Stimulated activated CD8-positive, alpha-beta memory T cell treated with anti-CD3 and anti-CD28 coated beads, Interleukin-2, amount 100 ng/mL, for 1 hour (primary cell): ENCODE measurements around the gene C9orf43.
"Not testable (repeated sequence)": the region's sequence is repeated elsewhere in the genome, so short reads cannot be mapped to it uniquely, and the experiment has no call there.

ENCODE experiments used
- DNase-seq, 2 donors: peaks; one replicate each; pipeline ENCODE4 v3.0.0-alpha.2; 2020; ENCODE audit warnings: low read depth in 2 of 2

The C9orf43 gene, protein sequence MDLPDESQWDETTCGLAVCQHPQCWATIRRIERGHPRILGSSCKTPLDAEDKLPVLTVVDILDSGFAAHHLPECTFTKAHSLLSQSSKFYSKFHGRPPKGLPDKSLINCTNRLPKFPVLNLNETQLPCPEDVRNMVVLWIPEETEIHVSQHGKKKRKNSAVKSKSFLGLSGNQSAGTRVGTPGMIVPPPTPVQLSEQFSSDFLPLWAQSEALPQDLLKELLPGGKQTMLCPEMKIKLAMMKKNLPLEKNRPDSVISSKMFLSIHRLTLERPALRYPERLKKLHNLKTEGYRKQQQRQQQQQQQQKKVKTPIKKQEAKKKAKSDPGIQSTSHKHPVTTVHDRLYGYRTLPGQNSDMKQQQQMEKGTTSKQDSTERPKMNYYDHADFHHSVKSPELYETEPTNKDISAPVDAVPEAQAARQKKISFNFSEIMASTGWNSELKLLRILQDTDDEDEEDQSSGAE

DNA sequence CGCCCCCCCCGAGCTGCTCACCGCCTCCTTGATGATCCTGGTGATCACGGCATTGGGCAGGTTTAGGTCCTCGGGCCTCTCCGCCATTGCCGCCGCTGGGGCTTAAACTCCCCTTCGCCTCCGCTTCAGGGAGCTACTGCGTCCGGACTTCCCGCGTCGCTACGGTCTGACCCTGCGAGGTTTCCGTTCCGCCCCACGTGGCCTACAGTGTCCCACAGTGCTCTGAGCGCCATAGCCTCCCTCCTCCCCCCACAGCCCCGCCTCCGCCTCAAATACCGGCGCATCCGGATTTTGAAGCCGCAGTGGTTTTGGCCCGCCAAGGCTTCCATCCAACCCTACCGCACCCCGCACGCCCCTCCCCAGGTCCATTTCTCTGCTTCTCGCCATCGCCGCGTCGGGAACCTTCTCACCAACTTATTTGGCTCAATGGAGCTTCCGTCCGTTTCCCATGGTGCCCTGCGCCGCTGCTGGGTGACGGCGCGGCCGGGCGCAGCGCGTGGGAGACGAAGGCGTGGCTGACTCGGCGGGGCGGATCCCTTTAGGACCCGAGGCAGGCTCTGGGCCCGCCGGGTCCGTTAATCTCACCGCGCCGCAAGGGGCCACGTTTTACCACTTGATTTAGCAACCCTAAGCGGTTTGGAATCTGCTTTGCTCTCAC is at the start of gene C9orf43, which contains the start of gene POLE3:
C9orf43 (plus strand) TSS at position 541 of the 658 bp plus-strand sequence. CDS start 2,747 bp downstream, outside the sequence.
POLE3 (minus strand) TSS at position 469 of the 658 bp plus-strand sequence; CDS start at position 87, 382 bp downstream.
- peak; percentile 90 for DNase-seq

DNA sequence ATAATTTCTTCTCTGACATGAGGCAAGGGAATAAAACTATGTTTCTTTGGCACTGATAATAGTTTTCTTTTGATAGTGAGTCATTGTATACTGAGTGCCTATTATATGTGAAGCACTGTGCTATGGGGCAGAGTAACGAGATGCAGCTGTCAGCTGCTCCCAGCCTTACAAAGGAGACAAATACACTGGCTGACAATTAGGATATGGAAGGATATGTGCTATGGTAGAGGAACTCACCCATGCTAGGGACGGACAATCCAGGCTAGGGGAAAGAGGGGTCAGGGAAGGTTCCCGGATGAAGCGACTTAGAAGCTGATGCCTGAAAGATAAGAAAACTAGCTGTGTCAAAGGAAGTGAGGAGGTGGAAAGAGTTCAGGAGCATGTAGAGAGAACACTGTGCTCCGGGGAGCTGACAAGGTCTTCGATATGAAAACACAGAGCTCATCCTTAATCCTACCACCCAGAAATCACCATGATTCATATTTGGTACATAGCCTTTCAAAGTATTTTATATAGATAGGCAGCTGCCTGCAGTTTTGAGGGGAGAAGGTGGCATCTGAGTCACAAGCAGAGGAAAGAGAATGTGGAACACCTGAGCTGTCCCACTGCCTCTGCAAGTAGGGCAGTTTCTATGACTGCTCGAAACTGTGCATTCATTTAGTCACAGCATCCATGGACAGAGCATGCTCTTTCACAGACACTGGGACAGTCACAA is 49.1 kb upstream of the C9orf43 start:
- no peak for DNase-seq

DNA sequence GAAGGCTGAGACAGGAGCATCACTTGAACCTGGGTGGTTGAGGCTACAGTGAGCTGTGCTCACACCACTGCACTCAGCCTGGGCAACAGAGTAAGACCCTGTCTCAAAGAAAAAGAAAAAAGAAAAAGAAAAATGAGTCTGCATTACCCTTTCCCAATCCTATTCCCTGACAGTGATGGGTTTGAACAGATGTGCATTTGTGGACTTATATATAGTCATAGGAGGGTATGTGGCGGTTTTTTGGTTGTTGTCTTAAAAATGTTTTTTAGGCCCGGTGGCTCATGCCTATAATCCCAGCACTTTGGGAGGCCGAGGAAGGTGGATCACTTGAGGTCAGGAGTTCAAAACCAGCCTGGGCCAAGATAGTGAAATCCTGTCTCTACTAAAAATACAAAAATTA is 47.2 kb upstream of the C9orf43 start:
- DNase-seq = no peak

DNA sequence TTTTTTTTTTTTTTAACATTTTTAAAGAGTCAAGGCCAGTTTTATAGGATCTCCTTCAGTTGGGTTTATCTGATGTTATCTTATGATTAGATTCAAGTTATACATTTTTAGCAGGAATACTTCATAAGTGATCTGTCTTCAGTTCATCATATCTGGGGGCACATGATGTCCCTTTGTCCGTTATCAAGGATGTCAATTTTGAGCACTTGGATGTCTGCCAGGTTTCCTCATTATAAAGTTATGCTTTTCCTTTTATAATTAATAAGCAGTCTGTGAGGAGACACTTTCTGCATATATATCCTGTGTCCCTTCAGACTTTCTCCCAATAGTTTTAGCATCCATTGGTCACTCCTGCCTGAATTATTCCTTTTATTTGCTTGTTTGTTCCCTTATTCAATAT is 45.6 kb upstream of the C9orf43 start:
- no peak for DNase-seq

DNA sequence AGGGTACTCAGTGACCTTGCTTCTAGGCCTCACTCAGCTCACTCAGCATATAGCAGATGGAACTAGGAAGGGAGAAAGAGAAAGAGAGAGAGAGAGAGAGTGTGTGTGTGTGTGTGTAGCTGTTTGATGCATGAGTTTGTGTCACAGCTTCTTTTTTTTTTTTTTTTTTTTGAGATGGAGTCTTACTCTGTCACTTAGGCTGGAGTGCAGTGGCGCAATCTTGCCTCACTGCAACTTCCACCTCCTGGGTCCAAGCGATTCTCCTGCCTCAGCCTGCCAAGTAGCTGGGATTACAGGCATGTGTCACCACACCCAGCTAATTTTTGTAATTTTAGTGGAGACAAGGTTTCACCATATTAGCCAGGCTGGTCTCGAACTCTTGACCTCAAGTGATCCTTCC is 44.9 kb upstream of the C9orf43 start:
- DNase-seq = not testable (repeated sequence)

DNA sequence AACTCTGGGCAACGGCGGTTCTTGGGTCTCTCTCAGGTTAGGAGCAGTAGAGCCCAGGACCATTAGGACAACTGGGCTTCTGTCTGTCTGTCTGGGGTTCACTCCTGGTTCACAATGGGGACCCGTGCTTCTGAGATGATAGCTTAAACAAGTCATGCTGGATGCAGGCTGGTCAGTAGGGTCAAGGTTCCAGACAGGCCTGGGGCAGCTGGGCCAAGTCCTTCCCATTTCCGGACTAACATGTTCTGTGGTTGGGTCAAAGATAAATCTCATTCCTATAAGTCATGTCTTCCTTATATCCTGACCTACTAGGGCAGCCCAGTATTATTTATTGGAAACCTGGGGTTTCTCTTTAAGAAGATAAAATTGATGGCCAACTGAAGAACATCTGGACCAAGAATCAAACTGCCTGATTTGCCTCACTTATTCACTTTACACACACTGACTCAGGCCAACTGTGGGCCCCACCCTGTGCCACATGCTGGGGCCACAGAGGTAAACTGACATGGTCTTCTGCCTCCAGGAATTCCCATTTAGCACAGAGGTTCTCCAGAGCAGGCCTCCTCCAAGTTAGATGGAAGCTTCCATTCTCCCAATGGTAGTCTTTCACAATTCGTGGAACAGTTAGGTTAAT is 42.1 kb upstream of the C9orf43 start:
- DNase-seq = no peak

DNA sequence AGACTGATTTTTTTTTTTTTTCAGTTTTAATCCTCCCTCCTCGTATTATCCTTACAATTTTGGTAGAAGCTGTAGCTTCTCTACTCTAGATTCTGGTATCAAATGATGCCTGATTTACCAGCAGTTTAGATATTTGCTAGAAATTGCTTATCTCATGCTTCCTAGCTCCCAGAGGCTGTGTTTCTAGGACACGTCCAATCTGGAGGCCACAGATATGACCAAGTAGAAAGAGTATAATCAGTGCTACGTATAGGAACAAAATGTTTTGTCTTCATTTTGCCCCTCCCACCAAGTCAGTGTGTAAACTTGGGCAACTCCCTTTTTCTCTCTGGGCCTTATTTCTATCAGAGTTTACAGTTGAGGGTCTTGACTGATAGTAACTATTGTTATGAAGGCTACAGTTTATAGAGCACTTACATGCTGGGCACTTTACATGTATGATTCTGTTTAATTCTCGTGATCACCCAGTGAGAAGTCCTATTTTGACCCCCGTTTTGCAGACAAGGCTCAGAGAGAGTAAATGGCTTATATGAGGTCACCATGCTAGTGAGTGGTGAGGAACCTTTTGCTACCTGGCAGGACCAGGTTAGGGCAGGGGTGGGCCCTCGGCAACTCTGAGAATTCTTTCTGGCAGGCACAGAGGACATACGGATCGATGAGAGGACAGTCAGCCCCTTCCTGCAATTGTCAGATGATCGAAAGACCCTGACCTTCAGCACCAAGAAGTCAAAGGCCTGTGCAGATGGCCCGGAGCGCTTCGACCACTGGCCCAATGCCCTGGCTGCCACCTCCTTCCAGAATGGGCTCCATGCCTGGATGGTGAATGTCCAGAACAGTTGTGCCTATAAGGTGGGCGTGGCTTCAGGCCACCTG is 41.3 kb upstream of the C9orf43 start:
- no peak for DNase-seq

DNA sequence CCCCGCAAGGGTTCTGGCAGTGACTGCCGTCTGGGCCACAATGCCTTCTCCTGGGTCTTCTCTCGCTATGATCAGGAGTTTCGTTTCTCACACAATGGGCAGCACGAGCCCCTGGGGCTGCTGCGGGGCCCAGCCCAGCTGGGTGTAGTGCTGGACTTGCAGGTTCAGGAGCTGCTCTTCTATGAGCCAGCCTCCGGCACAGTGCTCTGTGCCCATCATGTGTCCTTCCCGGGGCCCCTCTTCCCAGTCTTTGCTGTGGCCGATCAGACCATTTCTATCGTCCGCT is 40.7 kb upstream of the C9orf43 start:
- DNase-seq = no peak

DNA sequence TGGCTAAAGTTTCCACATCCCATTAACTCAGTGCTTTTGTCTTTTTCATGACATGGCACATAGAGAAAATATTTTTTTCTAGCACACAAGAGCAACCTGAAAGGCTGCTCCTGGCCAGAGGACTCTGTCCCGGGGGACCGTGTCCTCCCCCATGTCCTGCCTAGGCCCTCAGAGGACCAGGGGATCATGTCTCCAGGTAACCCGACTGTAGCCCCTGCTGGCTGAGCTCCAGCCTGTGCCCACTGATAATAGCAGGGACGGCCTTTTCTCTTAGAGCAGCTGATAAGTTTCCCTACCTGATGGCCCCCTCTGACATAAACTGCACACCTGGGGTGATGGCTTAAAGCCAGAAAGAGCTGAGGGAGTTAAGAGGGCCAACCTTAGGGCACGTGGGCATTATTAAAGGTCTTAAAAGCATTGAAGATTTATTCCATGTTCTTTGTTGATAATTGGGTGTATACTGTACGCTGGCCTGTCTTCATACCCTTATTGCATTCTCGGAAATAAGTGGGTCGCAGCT is 39.7 kb upstream of the C9orf43 start:
- DNase-seq = no peak

DNA sequence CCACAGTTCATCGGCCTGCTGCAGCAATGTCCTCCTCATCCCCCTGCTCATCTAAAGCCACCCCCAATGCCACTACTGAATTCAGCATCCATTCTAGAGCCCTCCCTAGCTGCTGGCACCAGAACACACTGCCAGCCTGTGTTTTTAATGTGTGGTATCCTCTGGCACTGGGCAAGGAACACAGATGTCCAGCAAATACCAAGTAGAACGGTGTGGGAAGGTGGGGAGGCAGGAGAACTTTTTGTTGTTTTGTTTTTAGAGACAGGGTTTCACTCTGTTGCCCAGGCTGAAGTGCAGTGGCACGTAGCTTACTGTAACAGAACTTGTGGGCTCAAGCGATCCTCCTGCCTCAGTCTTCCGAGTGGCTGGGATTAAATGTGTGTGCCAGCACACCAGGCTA is 38.5 kb upstream of the C9orf43 start:
- DNase-seq = no peak

DNA sequence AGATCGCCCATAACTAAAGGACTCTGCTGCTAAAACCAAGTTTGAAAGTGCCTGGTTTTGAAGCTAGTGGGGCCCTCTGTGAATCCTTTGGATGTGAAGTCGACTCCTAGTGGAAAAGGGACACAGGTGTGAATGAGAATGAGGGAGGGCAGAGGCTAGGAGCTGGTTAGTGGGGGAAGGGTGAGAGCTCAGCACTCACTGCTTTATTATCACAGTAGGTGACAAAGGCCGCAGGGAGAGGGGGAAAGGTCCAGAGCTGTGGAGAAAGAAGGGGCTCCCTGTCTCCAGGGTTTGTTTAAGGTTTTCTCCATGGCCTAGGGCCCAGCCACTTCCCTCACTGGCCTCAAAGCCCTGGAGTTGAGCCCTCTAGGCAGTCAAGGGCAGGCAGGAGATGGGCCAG is 37.3 kb upstream of the C9orf43 start:
- no peak for DNase-seq

DNA sequence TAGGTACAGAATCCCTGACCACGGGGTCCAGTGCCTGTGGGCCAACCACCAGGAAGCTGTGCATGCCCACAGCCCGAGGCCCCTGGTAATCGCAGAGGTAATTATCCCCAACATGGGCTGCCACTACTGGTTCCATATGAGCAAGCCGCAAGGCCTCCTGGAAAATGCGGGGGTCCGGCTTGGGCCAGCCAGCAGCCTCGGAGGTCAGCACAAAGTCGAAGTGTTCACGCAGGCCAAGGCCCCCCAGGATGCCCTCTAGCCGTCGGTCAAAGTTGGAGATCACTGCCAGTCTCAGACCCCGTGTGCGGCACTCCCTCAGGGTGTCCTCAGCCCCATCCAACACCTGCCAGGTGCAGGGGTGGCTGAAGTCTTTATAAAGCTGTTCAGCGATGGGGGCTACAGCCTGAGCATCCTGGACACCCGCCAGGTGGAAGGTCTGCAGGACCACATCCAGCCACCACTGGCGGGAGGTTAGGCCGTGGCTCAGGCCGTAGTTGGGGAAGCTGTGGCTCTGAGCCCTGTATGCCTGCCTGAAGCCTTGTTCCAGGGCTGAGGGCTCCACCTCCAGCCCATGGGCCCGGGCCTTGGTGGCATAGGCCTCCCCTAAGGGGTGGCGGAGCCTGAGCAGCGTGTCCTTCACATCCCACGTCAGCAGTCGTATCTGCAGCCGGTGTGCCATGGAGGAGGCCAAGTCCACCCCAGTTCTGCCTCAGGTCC is 36.7 kb upstream of the C9orf43 start:
- DNase-seq = no peak

DNA sequence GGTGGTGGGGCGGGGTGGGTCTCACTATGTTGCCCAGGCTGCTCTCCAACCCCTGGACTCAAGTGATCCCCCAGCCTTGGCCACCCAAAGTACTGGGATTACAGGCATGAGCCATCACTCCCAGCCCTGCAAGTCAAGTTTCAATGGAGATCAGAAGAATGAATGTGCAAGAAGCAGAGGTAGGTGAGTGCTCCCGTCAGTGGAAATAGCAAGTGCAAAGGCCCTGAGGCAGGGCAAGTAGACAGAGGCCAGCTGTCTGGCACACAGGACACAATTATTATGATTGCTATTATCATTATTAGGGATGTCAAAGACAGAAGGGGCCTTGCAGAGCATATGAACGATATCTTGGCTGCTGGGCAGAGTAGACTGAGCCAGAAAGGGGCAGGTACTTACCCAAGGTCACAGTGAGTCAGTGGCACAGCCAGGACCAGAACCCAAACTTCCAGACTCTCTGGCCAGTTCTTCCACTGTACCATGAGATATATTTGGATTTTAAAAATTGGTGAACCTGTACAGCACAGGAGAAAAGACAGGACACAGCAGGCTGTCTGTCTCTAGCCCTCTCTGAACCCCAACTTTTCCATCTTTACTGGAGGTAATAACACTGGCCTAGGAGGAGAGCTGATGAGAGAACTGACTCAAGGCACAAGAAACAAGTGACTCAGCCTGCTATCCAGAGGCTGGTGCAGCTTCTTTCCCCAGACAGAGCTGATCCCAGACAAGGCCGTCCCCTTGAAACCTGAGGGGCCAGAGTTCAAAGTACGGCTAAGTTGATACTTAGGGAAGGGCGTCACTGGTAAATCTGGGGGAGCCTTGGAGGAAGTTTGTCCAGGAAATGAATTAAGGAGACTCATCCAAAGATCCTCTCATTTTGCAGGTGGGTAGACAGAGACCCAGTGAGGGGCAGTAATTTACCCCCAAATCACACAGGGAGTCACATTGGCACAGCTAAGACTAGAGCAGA is 35.2 kb upstream of the C9orf43 start:
- no peak for DNase-seq

DNA sequence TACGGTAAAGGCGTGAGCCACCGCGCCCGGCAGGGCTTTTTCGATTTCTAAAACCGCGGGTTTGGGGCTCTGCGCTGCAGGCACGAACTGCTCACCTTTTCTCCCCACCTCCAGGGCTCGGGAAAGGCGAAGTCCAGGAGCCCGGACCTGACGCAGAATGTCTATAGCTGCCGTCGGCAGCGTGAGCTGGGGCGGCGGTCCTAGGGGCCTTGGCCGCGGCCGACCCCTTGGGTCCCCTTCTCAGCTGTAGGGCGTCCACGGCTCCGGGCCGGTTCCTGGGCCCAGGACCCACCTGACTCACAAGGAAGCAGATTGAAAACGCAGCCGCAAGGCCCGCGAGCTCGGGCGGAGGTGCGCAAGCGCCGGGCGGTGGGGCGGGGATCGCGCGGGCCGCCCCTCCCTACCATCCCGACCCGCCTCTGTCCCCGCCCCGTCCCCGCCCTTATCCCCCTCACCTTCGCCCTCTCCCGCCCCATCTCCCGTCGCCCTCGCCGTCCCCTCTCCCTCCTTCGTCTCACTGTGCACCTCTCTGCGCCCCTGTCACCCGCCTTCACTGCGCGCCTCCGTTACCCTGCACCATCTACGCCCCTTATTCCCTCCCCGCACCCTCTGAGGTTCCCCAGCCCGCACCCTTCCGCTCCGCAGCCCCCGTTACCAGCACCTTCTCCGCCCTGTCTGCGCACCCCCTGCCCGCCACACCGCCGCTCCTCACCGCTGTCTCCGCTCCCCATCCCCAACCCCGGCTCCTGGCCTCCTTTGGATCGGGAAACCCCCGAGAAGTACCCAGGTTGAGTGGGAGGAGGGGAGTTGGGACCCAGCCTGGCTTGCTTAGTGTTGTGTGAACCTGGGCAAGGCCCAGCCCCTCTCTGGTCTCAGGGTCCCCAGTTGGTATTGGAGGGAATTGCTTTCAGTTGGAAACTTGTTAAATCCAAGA is 33.6 kb upstream of the C9orf43 start, which contains the start of gene HDHD3:
HDHD3 (minus strand) TSS at position 353 of the 934 bp plus-strand sequence. CDS start 2,632 bp downstream, outside the sequence.
- peak; percentile 66 to 68 for DNase-seq

DNA sequence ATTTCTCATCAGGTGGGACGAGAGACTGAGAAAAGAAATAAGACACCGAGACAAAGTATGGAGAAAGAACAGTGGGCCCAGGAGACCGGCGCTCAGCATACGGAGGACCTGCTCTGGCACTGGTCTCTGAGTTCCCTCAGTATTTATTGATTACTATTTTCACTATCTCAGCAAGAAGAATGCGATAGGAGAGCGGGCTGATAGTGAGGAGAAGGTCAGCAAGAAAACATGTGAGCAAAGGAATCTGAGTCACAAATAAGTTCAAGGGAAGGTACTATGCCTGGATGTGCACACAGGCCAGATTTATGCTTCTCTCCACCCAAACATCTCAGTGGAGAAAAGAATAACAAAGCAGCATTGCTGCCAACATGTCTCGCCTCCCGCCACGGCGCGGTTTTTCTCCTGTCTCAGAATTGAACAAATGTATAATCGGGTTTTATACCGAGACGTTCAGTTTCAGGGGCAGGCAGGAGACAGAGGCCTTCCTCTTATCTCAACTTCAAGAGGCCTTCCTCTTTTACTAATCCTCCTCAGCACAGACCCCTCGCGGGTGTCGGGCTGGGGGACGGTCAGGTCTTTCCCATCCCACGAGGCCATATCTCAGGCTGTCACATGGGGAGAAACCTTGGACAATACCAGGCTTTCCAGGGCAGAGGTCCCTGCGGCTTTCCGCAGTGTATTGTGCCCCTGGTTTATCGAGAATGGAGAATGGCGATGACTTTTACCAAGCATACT is 31.3 kb upstream of the C9orf43 start:
- DNase-seq = not testable (repeated sequence)

DNA sequence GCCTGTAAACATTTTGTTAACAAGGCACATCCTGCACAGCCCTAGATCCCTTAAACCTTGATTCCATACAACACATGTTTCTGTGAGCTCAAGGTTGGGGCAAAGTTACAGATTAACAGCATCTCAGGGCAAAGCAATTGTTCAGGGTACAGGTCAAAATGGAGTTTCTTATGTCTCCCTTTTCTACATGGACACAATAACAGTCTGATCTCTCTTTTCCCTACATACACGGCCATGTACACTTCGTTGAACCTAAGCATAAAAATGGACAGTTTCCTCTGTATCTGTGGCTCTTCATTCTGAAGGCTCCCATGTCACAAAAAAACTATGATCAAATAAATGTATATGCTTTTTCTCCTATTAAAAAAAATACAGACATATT is 30.7 kb upstream of the C9orf43 start:
- DNase-seq = not testable (repeated sequence)

DNA sequence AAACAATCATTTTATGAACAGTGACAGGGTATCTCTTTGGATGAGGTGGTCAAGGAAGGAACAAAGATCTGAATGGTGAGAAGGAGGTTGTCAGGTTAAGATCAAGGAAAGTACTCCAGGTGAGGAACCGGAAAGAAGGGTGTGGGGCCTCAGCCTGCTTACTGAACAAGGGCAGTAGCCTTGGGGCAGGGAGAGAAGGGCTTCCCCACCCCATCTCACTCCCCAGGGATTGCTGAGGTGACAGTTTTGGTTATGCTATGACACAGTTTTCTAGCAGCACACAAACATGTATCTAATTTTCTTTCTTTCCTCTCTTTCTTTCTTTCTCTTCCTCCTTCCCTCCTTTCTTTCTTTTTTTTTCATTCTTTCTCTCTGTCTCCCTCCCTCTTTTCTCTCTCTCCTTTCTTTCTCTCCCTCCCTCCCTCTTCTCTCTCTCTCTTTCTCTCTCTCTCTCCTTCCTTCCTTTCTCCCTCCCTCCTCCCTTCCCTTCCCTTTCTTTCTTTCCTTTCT is 29.6 kb upstream of the C9orf43 start:
- DNase-seq = no peak
